Measurements from ENCODE around the gene ACOXL.

The ACOXL gene

DNA sequence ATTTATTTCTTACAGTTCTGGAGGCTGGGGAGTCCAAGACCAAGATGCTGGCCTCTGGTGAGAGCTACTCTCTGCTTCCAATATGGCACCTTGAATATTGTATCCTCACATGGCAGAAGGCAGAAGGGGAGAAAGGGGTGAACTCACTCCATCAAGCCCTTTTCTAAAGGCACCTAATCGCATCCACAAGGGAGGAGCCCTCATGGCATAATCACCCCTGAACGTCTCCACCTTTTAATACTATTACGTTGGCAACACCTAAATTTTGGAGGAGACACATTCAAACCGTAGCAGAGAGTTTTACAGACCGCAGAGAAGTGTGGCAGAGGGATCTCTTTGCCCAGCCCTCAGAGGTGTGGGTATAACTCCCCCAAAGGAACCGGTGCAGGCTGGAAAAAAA is 245.8 kb downstream of the ACOXL start:
- no peak for DNase-seq (ENCODE audit: low read depth)

DNA sequence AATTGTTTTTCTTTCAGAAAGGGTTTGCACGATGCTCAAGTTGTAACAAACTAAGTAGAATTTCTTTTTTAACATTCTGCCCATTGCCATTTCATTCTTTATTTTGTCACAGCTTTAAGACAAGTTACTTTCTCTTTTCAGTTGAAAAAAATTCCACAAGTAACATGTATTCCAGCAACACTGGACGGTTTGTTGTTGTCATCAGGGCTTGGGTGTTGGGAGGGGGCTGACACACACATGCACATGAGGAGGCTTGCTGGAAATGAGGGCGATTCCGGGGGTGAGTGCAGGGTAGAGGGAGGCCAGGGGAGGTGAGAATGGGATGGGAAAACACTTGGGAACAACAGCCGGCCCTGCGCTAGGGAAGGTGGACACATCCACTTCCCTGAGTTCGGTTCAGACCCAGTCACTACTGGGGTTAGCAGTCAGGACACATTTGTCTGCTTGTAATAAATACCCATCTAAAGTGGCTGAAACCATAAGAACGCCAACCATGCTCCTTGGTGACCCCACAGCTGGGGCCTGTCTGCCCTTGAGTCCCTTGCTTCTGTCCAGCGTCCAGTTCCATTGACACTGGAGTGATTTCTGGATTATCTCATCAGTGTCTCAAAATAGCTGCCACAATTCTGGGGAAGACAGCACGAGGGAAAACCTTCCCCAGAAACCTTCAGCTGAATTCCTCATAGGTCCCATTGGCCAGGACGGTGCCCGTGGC is 246.5 kb downstream of the ACOXL start:
- no peak for DNase-seq (ENCODE audit: low read depth)

DNA sequence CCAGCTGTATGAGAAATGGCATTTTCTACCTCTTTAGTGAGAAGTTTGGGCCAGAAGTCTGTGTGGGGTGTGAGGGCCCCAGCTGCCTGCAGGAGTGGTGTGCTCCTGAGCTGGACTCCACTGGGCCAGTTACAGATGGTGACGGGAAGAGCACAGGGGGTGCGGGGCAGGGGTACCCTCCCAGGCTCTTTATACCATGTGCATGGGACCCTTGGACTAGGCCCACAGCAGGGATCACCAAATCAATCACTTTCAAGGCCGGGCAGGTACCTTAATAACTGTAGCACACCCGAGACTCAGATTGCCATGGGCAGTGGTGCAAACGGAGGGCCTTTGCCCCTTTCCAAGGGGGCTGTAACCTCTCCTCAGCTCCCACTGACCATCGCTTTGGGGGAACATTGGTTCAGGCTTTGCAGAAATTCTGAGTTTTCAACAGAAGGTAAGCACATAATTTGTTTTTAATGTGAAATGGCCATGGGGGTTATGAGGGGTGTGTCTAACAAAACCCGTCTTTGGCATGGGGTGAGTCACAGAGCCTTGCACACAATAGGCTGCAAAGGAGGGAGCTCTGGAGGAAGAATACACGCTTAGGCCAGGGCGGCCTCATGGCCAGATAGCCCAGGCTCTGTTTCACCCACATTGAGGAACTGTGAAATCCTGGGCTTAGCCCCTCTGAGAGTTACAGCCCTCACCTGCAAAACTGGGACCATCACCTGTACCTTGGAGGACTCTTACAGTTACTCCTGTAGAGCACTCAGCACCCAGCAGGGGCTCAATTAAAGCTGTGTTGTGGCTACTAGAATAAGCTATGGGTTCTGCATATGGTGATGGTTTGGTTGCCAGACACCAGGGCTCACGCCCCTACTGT is 247.3 kb downstream of the ACOXL start:
- no peak for DNase-seq (ENCODE audit: low read depth)

DNA sequence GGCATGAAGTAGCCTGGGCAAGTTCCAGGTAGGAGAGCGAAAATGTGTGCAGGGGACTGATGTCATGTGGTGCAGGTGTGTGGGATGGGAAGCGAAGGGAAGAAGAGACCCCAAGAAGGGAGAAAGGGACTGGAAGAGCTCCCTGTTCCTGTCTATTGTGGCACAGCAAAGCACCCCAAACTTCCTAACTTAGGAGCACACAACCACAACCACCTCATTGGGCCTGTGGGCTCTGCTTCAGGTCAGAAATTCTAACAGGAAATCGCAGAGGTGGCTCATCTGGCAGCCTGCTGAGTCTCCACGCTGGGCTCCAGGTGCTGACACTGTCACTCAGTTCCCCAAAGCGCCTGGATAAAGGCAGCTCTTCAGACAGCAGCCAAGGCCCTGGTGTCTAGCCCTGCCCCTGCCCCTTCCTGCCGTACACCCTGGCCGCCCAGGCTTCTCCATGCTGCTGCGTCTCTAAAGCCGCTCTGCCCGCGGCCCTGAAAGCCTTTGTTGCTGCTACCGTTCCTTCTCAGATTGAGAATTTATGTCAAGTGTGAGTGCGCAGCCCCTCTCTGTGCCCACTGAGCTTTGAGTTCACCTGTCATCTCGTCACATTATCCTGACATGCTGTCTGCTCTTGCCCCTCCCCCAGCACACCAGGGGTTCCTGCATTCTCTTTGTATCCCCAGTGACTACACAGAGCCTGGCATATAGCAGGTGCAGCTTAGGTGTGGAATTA is 248.1 kb downstream of the ACOXL start:
- DNase-seq (ENCODE audit: low read depth) = no peak

DNA sequence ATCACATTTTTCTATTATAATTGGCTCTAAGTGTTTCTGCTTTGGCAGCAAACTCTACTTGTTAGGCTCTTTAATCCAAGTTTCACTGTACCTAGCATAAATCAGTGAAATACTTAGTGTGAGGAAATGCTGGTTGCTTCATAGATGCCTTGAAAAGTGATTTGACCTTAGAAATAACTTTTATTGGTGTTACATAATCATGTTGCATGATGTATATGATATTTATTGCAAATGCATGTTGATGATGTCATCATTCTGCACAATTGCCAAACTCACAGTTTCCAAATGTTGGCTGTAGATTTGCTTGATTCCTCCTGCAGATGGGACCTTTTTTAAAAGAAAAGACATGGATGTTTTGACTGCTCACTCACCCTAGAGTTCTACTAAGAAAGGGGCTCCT is 250.8 kb downstream of the ACOXL start:
- DNase-seq (ENCODE audit: low read depth) = no peak

DNA sequence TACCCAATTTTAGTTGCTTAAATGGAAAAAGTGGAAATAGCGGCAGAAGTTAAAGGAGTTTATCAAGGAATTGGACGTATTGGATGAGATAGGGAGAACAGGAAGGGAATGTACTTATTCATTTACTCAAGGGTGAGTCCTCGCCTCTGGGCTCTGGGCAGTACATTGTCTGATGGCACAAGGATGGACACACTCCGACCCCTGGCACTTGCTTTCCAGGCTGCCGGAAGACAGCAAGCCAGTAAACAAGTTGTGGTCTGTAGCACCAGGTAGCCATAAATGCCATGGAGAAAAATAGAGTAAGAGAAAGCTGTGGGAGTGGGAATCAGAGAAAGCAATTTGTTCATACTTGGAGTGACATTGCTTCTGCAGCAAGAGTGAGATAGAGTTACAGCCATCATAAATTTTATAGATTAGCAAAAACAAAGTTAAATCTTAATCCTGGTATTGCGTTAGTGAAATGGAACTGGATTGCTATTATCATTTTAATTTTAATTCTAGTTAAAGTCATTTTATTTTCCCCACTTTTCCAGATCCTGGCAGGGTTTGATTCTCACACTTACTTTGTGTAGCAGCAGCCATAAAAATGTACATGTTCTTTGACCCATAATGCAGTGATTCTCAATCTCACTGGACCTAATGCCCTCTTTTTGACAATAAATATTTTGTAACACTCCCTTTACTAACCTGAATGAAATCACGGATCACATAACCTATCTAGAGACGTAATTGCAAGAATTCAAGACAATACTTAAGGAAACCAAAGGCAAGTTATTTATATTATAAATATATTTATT is 252.5 kb downstream of the ACOXL start:
- no peak for DNase-seq (ENCODE audit: low read depth)

DNA sequence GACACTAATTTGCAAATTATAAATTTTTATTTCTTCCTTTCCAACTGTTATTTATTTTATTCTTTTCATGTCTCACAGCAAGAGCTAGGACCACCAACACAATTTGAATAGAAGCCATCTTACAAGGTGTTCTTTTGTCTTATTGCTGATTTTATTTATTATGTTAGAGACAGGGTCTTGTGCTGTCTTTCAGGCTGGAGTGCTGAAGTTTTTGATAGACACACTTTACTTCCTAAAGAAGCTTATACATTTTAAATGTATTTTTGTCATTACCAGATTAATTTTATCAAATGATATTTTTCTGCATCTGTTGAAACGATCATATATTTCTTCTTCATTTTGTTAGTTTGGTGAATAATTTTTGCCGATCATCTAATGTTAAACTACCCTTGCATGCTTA is 258.1 kb downstream of the ACOXL start:
- DNase-seq (ENCODE audit: low read depth) = no peak

DNA sequence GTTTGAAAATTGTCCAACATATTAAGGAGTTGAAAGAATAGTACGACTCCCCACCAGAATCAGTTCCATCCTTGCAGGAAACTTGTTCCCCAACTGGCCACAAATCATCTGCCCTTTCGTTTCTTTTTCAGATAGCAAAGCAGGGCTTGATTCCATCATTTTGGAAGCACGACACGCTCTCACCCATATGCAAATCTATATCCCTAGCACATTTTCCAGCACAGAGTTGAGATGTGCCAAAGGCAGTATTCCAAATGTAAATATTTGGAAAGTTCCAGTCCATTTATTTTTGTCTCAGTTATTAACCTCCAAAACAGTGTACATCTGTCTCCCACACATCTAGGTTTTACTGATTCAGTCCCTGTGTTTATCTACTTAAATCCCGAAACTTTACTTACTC is 259.5 kb downstream of the ACOXL start:
- no peak for DNase-seq (ENCODE audit: low read depth)

DNA sequence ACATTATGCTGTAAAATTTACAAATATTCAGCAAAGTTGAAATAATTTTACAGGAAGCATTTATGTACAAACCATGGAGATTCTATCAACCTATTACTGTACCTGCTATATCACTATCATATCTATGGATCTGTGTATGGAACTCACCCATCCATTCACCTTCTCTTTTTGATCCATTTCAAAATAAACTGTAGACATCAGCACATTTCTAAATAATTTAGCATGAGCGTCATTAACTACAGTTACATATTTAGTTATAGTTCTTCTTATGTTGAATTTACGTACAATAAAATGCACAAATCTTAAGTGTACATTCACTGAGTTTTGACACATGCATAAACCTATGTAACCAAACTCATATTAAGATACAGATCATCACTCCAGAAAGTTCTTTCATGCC is 260.5 kb downstream of the ACOXL start:
- no peak for DNase-seq (ENCODE audit: low read depth)

DNA sequence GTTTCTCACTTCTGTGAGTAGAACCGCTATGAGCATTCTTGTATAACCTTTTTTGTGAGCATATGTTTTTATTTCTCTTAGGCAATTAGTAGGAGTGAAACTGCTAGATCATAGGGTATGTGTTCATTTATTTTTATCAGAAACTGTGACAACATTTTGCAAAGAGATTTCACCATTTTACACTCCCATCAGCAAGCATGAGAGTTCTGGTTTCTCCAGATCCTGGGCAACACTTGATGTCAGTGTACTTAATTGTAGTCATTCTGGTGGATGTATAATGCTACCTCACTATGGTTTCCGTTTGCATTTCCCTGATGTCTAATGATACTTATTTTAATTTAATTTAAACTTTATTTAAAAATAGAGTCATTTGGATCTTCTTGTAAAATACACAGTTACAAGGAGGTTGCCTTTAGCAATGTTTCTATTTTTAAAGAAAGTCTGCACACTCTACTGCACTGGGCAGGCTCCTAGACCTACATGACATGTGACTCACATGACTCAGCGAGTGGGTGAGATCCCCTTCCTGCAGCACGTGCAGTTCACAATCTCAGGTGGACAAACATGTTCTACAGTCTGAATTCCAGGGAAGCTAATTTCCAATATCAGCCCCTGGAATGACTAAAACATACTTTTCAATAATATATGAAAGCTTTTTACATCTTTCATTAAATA is 261.3 kb downstream of the ACOXL start:
- DNase-seq (ENCODE audit: low read depth) = no peak

DNA sequence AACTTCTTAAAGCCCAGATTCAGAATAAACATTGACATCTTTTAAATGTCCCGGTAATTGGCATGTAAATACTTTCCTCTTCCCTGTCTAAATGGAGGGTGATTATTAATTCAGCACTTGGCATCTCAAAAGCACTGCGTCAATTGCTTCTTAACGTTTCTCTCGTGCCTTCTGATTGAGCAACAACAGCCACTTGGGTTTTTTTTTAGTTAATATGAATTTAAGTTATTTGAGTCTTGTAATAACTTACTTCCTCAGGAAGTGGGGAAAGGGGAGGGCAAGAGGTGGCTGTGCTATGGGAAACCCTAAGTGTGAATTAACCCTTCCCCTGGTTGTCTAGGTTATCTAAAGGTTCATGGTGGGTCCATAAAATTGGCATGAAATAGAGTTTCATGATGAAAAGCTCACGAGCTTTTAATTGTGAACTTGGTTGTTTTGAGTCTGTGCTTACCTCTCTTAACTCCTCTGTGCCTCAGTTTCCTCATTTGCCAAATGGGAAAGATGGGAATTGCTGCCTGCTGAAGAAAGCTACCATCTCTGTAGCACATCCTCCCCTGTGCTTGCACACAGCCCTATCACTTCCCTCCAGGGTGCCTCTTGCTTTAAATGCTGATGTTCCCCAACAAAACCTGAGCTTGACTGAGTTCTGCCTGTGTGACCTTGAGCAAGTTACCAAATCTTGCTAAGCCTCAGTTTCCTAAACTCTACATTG is 262.0 kb downstream of the ACOXL start:
- DNase-seq (ENCODE audit: low read depth) = no peak

DNA sequence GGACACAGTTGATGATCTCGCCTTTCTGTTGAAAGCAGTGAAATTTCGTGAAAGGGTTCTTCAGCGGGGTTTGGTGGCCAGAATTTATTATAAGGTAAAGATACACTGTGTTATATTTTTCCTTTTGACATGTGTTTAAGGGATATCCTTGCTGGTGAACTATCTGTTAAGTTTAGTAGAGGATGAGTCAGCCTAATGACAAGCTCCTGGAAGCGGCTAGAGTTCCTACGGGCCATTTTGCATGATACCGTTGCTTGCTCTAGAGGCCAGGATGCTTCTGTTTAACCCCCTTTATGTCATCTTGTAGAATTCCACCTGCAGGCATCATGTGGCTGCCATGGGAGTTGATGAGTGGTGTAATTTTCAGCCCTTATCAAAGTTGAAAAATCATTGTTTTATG is 263.5 kb downstream of the ACOXL start:
- DNase-seq (ENCODE audit: low read depth) = no peak

DNA sequence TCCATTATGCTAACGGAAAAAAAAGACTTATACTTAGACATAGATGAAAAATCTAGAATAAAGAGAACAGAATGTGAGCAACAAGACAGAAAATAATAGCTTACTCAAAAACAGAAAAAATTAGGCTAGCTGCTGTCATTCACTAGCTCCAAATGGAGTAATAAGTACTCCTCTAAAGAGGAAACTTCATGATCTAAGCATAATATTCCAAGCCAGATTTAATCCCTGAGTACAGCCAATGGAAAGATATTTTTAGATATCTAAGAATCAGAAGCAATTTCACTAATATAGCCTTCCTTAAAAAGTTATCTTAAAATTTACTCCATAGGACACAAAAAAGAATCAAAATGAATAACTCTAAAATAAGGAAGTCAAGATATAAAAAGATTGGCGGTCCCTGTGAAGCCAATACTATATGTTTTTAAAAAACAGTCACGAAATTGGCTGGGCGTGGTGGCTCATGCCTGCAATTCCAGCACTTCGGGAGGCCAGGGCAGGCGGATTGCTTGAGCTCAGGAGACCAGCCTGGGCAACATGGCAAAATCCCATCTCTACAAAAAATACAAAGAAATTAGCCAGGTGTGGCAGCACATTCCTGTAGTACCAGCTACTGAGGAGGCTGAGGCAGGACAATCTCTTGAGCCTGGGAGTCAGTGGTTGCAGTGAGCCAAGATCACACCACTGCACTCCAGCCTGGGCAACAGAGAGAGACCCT is 265.1 kb downstream of the ACOXL start:
- DNase-seq (ENCODE audit: low read depth) = no peak

DNA sequence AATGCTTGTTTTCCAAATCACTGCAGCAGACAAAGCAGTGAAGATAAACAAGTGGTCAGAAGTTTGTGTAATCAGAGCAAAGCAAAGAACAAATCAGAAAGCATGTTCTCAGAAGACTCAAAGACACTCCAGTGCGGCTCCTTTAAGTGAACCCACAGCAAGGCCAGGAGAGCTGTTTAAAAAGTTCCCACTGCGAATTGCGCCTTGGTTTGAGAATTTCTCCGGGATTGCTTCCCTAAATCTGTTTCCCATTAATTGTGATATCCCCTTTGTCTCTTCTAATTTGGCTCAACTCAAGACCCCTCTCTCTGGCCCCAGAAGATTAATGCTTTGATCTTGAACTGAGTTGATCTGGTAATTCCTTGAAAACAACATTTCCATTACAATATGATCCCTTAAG is 265.9 kb downstream of the ACOXL start:
- no peak for DNase-seq (ENCODE audit: low read depth)

DNA sequence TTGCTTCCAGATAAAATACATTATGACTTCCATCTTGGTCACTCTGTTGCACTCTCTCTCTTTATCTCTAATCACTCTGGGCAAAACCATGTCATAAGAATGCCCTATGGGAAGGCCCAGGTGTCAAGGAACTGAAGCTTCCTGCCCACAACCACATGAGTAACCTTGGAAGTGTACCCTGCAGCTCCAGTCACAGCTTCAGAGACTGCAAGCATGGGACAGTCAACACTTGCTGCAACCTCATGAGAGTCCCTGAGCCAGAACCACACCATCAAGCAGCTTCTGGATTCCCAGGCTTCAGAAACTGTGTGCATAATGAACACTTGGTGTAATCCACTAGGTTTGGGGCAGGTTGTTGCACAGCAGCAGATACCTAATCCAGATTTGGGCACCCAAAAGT is 267.3 kb downstream of the ACOXL start:
- no peak for DNase-seq (ENCODE audit: low read depth)

DNA sequence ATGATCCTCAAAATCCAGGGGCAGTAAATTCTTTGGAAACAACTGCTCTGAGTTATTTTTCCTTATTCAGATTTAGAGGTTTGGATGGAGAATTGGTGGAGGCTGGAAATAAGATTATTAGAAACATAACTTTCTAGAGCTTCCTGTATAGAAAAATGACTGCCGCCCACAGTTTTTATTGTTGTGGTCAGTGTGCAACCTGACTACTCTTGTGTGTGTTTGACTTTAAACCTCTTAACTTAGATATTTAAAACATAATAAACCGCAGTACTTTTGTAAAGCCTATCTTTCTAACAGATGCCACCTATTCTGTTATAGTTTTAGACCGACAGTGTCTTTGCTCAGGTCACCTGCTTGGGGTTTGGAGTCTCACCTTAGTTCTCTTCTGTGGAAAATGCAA is 272.9 kb downstream of the ACOXL start:
- DNase-seq (ENCODE audit: low read depth) = no peak

DNA sequence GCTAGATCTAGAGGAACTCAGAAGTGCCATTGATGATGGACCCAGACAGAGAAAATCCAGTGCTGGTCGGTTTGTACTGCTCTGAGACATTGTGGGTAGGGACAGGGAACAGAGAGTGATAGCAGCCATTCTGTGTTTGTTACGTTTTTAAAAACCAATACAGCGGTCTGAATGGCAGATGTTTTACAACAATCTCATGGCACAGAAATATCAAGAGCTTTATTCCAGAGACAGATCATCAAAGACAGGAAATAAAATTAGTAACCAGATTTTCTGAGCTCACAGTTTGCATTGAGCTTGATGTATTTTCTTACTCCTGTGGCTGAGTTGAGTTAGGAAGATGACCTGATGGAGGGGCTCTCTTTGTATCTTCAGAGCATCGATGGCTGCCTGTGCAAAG is 273.4 kb downstream of the ACOXL start:
- DNase-seq (ENCODE audit: low read depth) = no peak

DNA sequence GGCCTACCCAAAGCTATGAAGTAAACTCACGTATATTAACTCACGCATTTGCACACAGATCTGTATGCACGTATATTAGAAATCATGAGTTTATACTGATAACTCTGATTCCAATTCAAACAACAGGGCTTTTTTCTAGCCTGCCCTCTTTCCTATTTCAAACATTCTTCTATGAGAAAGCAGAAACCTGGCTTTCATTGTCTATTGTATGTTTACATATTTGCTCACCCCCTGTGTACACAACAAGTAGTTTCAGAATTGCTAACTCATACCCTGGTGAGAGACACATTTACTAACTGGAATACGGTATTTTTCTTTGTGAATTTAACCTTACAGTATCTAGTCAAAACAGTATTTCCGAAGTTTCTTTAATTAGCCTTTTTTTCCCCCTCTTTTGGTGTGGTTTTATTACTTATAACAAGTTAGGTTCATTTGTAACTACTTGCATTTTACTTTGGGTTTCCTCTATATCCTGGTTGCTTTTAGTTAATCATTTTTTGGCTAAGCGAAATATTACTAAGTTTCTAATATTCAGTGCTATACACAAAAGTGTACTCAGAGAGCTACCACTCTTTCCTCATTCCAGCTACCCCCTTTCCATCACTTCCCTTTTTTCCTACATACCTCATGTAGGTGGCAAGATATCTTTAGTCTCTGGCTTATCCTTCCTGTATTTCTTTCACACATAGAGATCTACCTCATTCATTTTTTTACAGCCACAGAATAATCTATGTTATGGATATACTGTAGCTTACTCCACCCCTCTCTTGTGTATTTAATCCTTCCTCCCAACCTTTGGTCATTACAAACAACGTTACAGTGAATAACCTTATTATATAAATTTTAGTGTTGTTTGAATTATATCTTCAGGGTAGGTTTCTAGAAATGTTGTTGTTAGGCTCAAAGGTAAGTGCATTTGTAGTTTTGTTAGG is 275.6 kb downstream of the ACOXL start:
- DNase-seq (ENCODE audit: low read depth) = no peak

DNA sequence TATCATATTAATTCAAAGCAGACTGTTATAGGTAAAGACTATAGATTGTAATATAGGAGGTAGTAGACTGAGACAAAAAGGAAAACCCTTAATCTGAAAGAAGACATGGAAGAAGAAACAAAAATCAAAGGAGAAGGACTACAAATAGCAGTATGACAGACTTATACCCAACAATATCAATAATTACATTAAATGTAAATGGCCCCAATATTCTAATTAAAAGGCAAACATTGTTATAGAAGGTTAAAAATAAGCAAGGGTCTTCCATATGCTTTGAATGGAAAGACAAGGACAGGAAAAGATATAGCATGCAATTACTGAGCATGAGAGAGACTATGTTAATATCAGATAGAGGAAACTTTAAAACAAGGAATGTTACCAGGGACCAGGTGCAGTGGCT is 278.8 kb downstream of the ACOXL start:
- no peak for DNase-seq (ENCODE audit: low read depth)

All from activated T-cell treated with anti-CD3 and anti-CD28 coated beads for 48 hours (primary cell).